ENCODE data around the gene IL17F.

IL17F gene

DNA sequence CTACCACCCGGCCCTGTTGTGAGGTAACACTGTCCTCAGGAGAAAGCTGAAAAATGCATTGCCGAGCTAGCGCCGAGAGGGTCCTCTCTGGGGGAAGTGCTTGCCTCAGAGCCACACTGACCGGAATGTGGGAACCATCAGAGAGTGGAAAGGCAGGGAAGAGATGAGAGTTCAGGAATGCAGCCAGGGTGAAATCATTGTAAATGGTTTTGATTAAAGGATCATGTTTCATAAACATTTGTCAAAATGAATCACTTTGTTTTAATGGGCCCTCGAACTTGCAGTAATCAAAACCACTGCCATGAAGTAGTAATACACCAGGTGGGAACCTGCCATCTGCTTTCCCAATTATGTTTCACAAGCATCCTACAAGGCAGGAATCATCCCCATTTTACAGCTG is 16.9 kb upstream of the IL17F start:
- H3K27me3 ChIP-seq (ENCODE audit: insufficient read depth, poor library complexity, severe bottlenecking) = no peaks in the 10 kb centered on the region
- TF ChIP-seq, protein P1, sequence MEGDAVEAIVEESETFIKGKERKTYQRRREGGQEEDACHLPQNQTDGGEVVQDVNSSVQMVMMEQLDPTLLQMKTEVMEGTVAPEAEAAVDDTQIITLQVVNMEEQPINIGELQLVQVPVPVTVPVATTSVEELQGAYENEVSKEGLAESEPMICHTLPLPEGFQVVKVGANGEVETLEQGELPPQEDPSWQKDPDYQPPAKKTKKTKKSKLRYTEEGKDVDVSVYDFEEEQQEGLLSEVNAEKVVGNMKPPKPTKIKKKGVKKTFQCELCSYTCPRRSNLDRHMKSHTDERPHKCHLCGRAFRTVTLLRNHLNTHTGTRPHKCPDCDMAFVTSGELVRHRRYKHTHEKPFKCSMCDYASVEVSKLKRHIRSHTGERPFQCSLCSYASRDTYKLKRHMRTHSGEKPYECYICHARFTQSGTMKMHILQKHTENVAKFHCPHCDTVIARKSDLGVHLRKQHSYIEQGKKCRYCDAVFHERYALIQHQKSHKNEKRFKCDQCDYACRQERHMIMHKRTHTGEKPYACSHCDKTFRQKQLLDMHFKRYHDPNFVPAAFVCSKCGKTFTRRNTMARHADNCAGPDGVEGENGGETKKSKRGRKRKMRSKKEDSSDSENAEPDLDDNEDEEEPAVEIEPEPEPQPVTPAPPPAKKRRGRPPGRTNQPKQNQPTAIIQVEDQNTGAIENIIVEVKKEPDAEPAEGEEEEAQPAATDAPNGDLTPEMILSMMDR (IDR thresholded peaks at IDR 0.05; ENCODE audit: poor library complexity, severe bottlenecking) = no peak
- ATAC-seq (ENCODE audit: low read depth) (0 out of 3 replicates have a peak, but pooled peaks have one; percentile 21), DNase-seq (ENCODE audit: low spot score) (no peak)
- H3K4me1 ChIP-seq (ENCODE audit: insufficient read depth, poor library complexity, severe bottlenecking) = no peaks in the 10 kb centered on the region
- no peak overlapping the region for H3K4me3 ChIP-seq (ENCODE audit: severe bottlenecking)
- H3K27ac ChIP-seq (ENCODE audit: poor library complexity, severe bottlenecking) = no peak overlapping the region
- H3K9me3 ChIP-seq (ENCODE audit: severe bottlenecking) = no peaks in the 10 kb centered on the region
- peaks cover 48% of the 10 kb centered on the region for H3K36me3 ChIP-seq (ENCODE audit: low read depth)

DNA sequence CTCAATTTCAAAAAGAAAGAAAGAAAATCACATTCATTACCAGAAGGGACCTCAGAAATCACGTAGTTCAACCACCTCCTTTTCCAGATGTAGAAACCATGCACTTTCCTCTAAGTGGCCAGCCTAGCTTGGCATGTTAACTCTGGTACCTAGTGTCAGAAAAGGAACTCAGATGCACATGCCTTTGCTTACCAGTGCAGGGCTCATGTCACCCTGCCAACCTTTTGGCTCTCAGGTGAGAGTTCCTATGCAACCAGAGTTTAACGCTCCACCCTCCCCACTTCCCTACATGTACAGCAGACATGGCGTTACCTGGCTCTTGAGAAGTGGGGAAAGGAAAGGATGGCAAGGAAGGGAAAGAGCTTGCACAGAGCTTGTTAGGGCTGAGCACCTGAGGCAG is 16.3 kb upstream of the IL17F start:
- DNase-seq (ENCODE audit: low spot score) (no peak), ATAC-seq (ENCODE audit: low read depth) (0 out of 3 replicates have a peak, but pooled peaks have one; percentile 10)
- no peaks in the 10 kb centered on the region for H3K27me3 ChIP-seq (ENCODE audit: insufficient read depth, poor library complexity, severe bottlenecking)
- H3K9me3 ChIP-seq (ENCODE audit: severe bottlenecking) = no peaks in the 10 kb centered on the region
- H3K36me3 ChIP-seq (ENCODE audit: low read depth) = peaks cover 42% of the 10 kb centered on the region
- TF ChIP-seq, protein P1 (IDR thresholded peaks at IDR 0.05; ENCODE audit: poor library complexity, severe bottlenecking) = no peak
- no peak overlapping the region for H3K27ac ChIP-seq (ENCODE audit: poor library complexity, severe bottlenecking)
- H3K4me1 ChIP-seq (ENCODE audit: insufficient read depth, poor library complexity, severe bottlenecking) = no peaks in the 10 kb centered on the region
- no peak overlapping the region for H3K4me3 ChIP-seq (ENCODE audit: severe bottlenecking)

DNA sequence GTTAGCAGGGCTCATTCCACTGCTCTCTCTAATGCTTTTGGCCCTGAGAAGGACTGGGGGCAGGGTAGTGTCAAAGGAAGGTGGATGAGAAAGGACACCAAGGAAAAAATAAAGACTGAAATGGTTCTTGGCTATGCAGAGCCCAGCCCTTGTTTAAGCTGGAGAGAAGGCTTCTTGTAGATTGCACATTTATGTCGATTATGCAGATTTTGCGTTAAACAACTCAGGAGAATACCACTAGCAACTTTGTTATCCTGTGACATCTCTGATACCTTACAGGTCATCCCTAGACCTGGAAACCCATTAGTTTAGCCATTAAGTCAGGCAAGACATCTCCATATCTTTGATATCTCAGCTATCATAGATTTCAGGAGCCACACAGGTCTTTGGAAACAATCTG is 11.1 kb upstream of the IL17F start:
- H3K27me3 ChIP-seq (ENCODE audit: insufficient read depth, poor library complexity, severe bottlenecking) = peaks cover 8% of the 10 kb centered on the region
- H3K36me3 ChIP-seq (ENCODE audit: low read depth) = no peaks in the 10 kb centered on the region
- no peak overlapping the region for H3K4me3 ChIP-seq (ENCODE audit: severe bottlenecking)
- no peak overlapping the region for H3K27ac ChIP-seq (ENCODE audit: poor library complexity, severe bottlenecking)
- no peaks in the 10 kb centered on the region for H3K9me3 ChIP-seq (ENCODE audit: severe bottlenecking)
- no peaks in the 10 kb centered on the region for H3K4me1 ChIP-seq (ENCODE audit: insufficient read depth, poor library complexity, severe bottlenecking)
- DNase-seq (ENCODE audit: low spot score) (no peak), ATAC-seq (ENCODE audit: low read depth) (no peak)
- TF ChIP-seq, protein P1 (IDR thresholded peaks at IDR 0.05; ENCODE audit: poor library complexity, severe bottlenecking) = no peak

DNA sequence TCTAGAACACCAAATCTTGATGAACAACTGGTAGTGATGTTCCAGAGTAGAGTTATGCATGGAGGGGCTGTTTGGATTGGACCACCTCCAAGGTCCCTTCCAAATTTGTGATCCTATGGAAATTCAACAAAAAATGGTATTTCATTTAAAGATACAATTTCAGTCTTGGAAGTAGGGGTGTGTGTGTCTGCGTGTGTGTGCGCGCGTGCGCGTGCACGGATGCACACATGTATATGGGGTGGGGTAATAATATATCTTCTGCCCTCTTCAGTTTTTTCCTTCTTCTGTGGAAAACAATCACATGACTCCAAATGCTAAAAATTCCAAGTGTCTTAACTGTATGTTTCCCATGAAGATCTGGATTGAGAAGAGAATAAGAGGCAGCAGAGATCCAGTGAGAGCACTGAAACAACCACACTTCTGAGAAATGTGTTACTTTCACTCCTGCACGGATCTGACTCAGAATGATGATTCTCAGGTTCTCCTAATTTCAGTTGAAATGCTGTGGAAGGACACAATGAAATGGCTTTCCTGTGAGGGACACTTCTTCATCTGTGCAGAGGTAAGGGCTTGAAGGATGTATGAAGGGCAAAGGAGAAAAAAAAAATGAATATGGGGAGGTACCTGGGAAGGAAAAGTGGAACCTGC is 10.6 kb upstream of the IL17F start:
- DNase-seq (ENCODE audit: low spot score) (no peak), ATAC-seq (ENCODE audit: low read depth) (no peak)
- Histone ChIP-seq H3K27ac (ENCODE audit: poor library complexity, severe bottlenecking) (no peak overlapping the region), H3K9me3 (ENCODE audit: severe bottlenecking) (no peaks in the 10 kb centered on the region), H3K27me3 (ENCODE audit: insufficient read depth, poor library complexity, severe bottlenecking) (peaks cover 9% of the 10 kb centered on the region), H3K4me3 (ENCODE audit: severe bottlenecking) (no peak overlapping the region), H3K36me3 (ENCODE audit: low read depth) (no peaks in the 10 kb centered on the region), H3K4me1 (ENCODE audit: insufficient read depth, poor library complexity, severe bottlenecking) (no peaks in the 10 kb centered on the region)
- TF ChIP-seq, protein P1 (IDR thresholded peaks at IDR 0.05; ENCODE audit: poor library complexity, severe bottlenecking) = no peak

DNA sequence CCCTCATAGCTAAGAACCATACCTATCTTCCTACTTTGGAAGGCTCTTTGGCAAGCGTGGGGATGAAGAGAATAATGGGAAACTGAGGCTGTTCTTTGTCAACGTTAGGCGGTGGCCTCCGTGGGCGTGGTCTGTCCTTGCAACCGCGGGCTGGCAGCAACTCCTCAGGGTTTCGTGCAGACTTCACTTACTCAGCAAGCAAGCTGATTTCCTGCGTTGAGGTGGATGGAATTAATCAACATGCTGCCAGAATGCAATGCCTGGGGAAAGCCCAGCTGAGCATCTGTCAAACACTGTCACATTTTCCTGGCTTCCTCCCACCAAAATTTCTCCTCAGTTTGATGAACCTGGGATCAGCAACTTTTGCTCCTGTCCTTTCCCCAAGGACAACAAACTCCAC is 9.2 kb upstream of the IL17F start:
- DNase-seq (ENCODE audit: low spot score) (no peak), ATAC-seq (ENCODE audit: low read depth) (0 out of 3 replicates have a peak, but pooled peaks have one; percentile 21)
- Histone ChIP-seq H3K27ac (ENCODE audit: poor library complexity, severe bottlenecking) (no peak overlapping the region), H3K9me3 (ENCODE audit: severe bottlenecking) (no peaks in the 10 kb centered on the region), H3K4me1 (ENCODE audit: insufficient read depth, poor library complexity, severe bottlenecking) (no peaks in the 10 kb centered on the region), H3K27me3 (ENCODE audit: insufficient read depth, poor library complexity, severe bottlenecking) (peaks cover 14% of the 10 kb centered on the region), H3K36me3 (ENCODE audit: low read depth) (no peaks in the 10 kb centered on the region), H3K4me3 (ENCODE audit: severe bottlenecking) (no peak overlapping the region)
- TF ChIP-seq, protein P1 (IDR thresholded peaks at IDR 0.05; ENCODE audit: poor library complexity, severe bottlenecking) = no peak

All from RWPE2 (cell line).